NB4 (cell line): ENCODE data around the gene AUTS2.

ENCODE experiments used
- DNase-seq: peaks from one replicate; pipeline ENCODE4 v3.0.0; 2010; ENCODE audit warnings: low read depth
- H3K4me3 ChIP-seq: one replicate; pipeline ENCODE4 v1.5.1; 2011; ENCODE audit warnings: mild to moderate bottlenecking, low read depth, low read length, moderate library complexity
- MYC ChIP-seq: IDR thresholded peaks from 2 replicates; pipeline ENCODE4 v1.6.1; 2011; ENCODE audit warnings: low read depth, low read length
- POLR2A ChIP-seq: IDR thresholded peaks from 2 replicates; pipeline ENCODE4 v1.6.1; 2011; ENCODE audit warnings: mild to moderate bottlenecking; ENCODE audit not compliant: insufficient read length; ENCODE audit errors: extremely low read depth
- TF ChIP-seq, protein P1 (sequence below): IDR thresholded peaks from 2 replicates; pipeline ENCODE4 v1.6.1; 2011; ENCODE audit warnings: low read depth, low read length
- TF ChIP-seq, protein P2 (sequence below): IDR thresholded peaks from one replicate; pipeline ENCODE4 v1.5.1; 2012; ENCODE audit warnings: low read depth, low read length

The AUTS2 gene

DNA sequence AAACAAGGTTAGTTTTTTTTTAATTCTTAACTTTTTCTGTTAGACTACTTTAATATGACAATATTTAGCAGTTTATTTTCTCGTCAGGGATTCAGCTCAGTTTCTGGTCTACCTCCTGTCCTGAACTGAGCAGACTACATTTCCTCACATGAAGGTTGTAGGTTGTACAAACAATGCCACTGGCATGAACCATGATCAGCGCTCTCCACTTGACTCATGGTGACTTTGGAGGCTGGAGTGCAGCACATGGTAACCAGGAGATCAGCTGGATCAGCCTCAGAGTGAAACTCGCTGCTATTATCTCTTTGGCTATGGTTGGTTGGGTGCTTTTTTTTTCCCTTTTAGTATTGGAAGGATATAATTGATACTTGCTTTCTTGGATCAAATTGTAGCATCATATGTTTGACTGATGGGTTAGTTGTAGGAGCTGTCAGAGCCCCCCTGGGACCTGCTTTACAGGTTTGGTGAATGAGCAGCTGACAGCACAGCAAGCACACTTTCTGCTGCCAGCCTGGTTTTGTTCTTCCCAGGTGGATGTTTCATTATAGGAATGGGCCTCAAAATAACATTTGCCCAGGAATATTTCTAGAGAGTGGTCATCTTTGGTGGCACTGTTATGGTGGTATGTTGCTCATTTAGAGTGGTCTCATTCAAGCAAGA, 556.4 kb downstream of the AUTS2 start:
- H3K4me3 ChIP-seq = no peak overlapping the region
- no peak for TF ChIP-seq POLR2A
- TF ChIP-seq, protein P1, sequence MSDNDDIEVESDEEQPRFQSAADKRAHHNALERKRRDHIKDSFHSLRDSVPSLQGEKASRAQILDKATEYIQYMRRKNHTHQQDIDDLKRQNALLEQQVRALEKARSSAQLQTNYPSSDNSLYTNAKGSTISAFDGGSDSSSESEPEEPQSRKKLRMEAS = no peak
- TF ChIP-seq MYC = no peak
- TF ChIP-seq, protein P2, sequence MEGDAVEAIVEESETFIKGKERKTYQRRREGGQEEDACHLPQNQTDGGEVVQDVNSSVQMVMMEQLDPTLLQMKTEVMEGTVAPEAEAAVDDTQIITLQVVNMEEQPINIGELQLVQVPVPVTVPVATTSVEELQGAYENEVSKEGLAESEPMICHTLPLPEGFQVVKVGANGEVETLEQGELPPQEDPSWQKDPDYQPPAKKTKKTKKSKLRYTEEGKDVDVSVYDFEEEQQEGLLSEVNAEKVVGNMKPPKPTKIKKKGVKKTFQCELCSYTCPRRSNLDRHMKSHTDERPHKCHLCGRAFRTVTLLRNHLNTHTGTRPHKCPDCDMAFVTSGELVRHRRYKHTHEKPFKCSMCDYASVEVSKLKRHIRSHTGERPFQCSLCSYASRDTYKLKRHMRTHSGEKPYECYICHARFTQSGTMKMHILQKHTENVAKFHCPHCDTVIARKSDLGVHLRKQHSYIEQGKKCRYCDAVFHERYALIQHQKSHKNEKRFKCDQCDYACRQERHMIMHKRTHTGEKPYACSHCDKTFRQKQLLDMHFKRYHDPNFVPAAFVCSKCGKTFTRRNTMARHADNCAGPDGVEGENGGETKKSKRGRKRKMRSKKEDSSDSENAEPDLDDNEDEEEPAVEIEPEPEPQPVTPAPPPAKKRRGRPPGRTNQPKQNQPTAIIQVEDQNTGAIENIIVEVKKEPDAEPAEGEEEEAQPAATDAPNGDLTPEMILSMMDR = no peak
- no peak for DNase-seq

DNA sequence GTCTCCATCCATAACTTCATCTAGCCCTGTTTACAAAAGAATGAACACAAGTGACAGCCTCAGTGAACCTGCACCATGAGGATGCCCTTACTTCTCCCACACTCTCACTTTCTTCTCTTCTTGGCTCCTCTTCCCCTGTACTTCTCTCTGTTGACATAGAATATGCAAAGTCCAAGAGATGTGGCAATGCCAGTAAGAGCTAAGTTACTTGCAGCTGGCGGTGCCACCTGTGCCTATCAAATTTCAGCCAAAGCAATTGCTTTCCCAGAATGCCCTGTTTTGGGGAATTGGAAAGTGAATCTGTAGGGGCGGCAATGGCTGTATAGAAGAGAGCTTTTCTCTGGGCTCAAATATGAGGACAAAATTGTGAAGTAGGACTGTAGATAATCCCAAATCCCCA, 557.8 kb downstream of the AUTS2 start:
- TF ChIP-seq, protein P1 = no peak
- no peak for TF ChIP-seq POLR2A
- TF ChIP-seq, protein P2 = no peak
- no peak for TF ChIP-seq MYC
- no peak overlapping the region for H3K4me3 ChIP-seq
- DNase-seq = no peak

DNA sequence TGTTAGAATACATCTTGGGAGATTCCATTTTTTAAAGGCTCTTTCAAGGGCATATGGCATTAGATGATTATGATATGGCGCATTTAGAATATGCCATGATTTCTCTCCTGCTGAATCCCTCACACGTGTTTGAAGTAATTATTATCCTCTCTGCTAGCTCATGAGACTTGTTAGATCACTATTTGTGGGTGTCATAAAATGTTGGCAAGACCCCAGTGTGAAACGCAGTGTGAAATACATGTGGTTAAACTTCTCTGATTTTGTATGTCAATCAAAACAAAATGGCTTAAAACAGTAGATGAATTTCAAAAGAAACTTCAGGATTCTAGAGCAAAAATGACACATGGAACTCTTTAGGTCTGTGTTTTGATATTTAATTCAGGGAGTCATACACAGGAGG, 560.8 kb downstream of the AUTS2 start:
- H3K4me3 ChIP-seq = no peak overlapping the region
- TF ChIP-seq, protein P1 = no peak
- TF ChIP-seq MYC = no peak
- TF ChIP-seq, protein P2 = no peak
- no peak for TF ChIP-seq POLR2A
- DNase-seq = no peak

DNA sequence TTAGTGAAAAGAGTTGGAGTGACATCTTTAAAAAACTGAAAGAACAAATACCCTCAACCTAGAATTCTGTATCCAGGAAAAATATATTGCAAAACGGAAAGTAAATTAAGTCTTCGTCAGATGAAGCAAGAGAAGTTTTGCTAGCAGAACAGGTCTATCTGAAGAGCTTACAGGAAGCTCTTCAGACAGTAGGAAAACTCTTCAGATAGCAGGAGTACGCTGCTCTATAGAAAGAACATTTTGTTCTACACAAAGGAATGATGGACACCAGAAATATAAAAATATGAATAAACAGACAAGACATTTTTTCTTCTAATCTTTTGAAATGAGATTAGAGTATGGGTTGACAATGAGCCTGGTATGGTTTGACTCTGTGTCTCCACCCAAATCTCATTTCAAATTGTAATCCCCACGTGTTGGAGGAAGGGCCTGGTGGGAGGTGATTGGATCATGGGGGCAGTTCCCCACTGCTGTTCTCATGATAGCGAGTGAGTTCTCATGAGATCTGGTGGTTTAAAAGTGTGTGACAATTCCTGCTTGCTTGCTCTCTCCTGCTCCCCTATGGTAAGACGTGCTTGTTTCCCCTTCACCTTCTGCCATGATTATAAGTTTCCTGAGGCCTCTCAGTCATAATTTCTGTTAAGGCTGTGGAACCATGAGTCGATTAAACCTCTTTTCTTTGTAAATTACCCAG, 567.3 kb downstream of the AUTS2 start:
- DNase-seq = no peak
- no peak overlapping the region for H3K4me3 ChIP-seq
- TF ChIP-seq, protein P1 = no peak
- TF ChIP-seq MYC = no peak
- no peak for TF ChIP-seq POLR2A
- TF ChIP-seq, protein P2 = no peak

DNA sequence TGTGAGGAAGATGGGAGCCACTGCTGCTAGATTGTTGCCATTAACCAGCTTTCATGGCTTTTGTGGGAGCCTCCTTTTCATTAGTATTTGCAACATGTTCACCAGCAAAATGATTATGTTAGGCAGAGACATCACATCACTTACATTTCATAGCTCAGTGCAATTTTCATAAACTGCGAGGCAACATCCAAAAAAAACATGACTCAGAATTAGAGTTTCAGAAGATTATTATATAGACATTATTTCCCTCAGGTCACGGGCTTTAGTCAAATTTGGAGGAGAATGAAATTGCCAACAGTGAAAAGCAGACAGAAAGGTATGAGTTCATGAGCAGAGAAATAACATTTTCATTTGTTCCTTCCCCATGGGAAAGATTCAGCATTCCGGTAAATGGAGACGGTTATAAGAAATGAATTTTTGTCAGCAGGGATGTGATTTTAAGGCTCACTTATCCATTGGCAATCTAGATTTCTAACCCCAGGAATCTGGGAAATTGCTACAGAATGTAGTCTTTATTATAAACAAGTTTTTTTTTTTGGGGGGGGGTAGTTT, 573.2 kb downstream of the AUTS2 start:
- H3K4me3 ChIP-seq = no peak overlapping the region
- TF ChIP-seq POLR2A (no peak), MYC (no peak)
- TF ChIP-seq, protein P1 = no peak
- TF ChIP-seq, protein P2 = no peak
- DNase-seq = no peak
